Right ventricle myocardium superior (tissue), 1 donor: ENCODE data around the gene MACROD1. TPM values are rescaled to one million over a fixed set of nuclear protein-coding genes. Genes with fewer than 3 reads are reported as not detected.

Source experiments
- ATAC-seq: fragments of 200-7000 bp; cut with Tn5 transposase; one replicate; pipeline ENCODE4 v1.9.1; 2020; ENCODE audit warnings: mild to moderate bottlenecking; ENCODE audit not compliant: poor library complexity
- DNase-seq: peaks from one replicate; pipeline ENCODE4 v3.0.0-alpha.2; 2020
- intact Hi-C: fragments of 100-400 bp; cut with DNase I; formaldehyde crosslinking; loops from one replicate; pipeline ENCODE4 v1.11.2; 2022
- total RNA-seq: library from RNA; stranded (reverse); fragmentation: NEBNext Ultra II Directional; extraction: Animal tissue kit (Norgen Biotek cat#: 25700); gene quantifications from one replicate; pipeline ENCODE4 v1.2.1, GENCODE V29; 2021
- donor health status: DM: no; HTN: yes; CAD: no; lungs with severe emphysema.

Gene MACROD1
- total RNA-seq, 1 donor from 2014 or later, result 124 TPM

GRCh38 chr11:64070314-64070681 is 95.6 kb downstream of the MACROD1 start:
- DNase-seq (no peak), ATAC-seq (no peak)
- intact Hi-C loops, result no loop called here

- ATAC-seq, result no peak
- intact Hi-C loops, result no loop called here
- no peak for DNase-seq
These were observed 96.3 kb downstream of the MACROD1 start for GRCh38 chr11:64069401-64070313.

GRCh38 chr11:64068705-64069400 is 97.1 kb downstream of the MACROD1 start:
- DNase-seq (no peak), ATAC-seq (no peak)
- intact Hi-C loops, result no loop called here

DNA sequence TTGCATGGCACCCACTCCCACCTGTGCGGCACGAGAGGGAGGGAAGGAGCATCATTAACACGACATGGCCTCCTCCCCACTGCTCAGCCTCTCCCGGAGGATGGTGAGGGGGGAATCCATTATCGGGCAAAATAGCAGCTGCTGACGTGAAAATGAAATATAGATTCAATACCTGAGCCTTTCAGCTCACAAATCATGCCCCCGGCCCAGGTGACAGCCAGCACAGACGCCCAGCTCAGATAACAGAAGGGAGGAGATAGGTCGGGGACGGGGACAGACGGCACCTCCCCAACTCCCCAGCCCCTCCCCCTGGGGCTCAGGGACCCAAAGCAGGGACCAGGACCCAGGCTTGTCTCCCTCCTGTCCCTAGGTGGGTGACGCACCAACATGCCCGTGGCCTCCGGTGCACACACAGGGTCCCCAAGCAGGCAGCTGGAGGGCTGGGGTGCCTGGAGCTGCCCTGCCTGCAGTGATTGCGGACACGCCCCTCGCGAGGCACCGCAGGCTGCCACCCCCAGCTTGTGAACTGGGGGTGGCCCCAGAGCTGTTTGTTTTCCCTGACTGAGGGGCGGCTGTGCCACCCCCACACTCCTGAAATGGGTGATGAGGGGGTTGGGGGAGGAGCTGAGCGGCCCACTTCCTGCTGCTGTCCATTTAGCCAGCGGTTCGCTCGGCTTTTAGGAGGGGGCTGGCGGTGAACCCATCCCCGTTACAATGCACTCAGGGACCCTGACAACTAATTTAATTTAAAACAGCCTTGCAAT is 98.5 kb downstream of the MACROD1 start:
- intact Hi-C loops, result no loop called here

GRCh38 chr11:64065712-64066111 is 100.2 kb downstream of the MACROD1 start:
- no peak for ATAC-seq

More for the DNA sequence above, 98.5 kb downstream of the MACROD1 start:
- DNase-seq (no peak), ATAC-seq (no peak)

DNA sequence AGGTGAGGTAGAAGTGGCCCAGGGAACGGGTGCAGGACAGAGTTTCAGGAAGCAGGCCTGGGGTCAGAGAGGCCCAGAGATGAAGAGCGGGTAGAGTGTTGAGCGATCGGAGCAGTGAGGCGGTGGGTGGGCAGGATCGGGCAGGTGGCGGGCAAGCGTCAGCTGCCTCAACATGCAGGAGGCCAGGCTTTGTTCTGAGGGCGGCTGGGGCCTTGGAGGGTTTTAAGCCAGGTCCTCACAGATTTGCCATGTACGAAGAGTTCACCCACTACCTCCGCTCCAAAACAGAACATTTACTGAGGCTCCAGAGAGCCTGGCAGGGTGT is 100.8 kb downstream of the MACROD1 start:
- ATAC-seq, result no peak
- intact Hi-C loops, result no loop called here
- no peak for DNase-seq

More at GRCh38 chr11:64065712-64066111, 100.2 kb downstream of the MACROD1 start:
- no peak for DNase-seq
- intact Hi-C loops, result no loop called here

GRCh38 chr11:64064374-64065140 is 101.4 kb downstream of the MACROD1 start:
- intact Hi-C loops, result no loop called here
- no peak for DNase-seq
- peak; percentile 18 for ATAC-seq

GRCh38 chr11:64063777-64064176 is 102.1 kb downstream of the MACROD1 start:
- DNase-seq (no peak), ATAC-seq (no peak)
- intact Hi-C loops, result no loop called here

DNA sequence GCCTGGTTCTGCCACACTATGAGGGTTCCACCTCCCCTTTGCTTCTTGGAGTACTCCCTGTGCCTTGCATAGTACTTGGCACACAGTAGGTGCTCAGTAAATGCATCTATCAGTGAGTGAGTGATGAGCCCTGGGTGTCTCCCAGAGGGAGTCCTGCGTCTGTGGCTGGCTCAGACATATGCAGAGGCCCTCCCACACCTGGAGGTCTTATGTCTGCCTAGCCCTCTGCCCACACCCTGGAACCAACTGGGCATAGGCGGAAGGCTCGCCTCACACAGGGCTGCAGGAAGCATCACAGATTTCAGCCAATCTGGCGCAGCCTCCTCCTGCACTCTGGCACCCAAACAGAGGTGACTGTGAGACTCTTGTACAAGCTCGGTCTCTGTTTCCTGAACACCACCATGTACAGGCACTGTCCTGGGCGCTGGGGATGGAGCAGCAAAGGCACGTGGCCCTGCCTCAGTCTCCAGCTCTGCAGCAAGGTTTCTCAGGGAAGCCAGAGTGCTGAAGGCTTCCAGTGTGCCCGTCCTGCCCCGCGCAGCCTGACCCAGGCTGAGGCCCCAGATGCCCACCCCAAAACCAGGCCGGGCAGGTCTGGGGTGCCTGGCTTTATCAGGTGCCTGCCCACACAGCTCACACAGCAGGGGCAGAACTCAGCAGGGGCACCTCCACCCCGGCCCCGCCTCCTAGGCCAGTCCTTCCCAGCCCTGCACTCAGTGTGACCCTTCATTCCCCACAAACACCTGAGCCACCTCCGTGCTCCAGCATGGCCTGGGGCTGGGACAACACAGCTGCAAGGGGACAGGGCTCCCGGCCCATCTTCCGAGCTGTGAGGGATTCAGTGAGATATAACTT is 103.5 kb downstream of the MACROD1 start:
- ATAC-seq (no peak), DNase-seq (no peak)
- intact Hi-C loops, result no loop called here

- intact Hi-C loops, result no loop called here
- ATAC-seq, result peak; percentile 31
- peak; percentile 81 for DNase-seq
These were observed 105.0 kb downstream of the MACROD1 start for GRCh38 chr11:64060861-64061444.

DNA sequence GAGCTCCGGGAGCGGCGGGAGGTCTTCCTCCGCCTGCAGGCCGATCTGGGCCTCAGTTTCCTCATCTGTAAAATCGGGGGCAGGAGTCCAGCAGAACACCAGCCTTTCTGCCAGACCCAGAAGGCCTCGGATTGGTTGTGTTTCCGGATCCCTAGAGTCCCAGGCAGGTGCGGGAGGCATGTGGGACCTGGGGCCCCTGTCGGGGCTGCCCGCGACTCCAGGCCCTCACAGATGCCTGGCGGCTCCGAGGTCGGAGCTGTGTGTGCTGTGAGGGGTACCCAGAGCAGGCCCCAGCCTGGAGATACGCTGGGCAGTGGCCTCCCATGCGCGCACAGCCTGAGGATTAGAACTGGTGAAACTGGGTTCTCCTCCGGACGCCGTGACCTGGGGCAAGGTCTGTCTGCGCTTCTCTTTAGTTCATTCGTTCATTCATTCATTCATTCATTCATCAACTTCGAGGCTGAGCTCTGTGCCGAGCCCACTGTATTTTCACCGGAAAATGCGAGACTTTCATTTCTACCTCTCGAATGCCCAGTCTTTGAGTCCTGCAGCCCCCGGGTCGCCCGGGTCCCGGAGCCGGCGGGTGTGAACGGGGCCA is 105.6 kb downstream of the MACROD1 start:
- intact Hi-C loops, result no loop called here
- DNase-seq (no peak), ATAC-seq (no peak)

- DNase-seq, result no peak
- intact Hi-C loops, result no loop called here
- no peak for ATAC-seq
These were observed 106.4 kb downstream of the MACROD1 start for GRCh38 chr11:64059339-64060140.

DNA sequence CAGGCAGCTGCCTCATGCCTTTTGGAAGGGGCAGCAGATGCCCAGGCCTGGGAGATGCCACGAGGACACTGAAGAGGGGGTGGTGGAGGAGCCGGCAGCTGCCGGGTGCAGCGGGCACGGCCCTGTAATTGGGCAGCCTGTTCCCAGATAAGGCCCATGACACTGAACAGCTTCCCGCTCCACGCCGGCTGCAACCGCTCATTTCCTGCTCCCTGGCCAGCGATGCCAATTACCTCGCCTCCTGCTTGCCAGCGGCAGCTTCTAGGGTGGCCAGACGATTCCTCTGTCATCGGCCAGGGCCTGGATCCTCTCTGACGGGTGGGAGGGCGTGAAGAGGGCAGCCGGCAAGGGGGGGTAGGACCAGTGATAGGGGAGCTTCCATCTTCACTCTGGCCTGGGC is 107.4 kb downstream of the MACROD1 start:
- ATAC-seq (peak; percentile 83), DNase-seq (peak; percentile 79)
- intact Hi-C loops, result no loop called here

DNA sequence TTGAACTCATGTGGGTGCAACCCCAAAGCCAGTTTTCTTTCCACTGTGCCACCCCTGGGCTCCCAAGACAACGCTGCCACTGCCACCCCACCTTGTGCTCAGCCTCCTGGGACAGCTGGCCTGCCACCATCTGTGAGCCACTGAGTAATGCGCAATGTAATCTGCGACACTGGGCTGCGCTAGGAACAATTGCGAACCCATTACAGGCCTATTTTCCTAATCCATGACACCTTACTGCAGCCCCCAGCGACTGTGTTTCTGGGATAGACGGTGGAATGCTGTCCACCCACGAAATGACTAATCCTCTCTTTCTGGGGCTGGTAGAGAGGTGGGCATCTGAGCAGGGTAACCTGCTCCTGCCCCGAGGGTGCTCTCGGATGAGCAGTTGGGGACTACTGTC is 108.0 kb downstream of the MACROD1 start:
- intact Hi-C loops, result no loop called here
- DNase-seq, result no peak
- ATAC-seq, result no peak

- DNase-seq, result no peak
- no peak for ATAC-seq
- intact Hi-C loops, result no loop called here
These were observed 109.1 kb downstream of the MACROD1 start for GRCh38 chr11:64056861-64057260.

GRCh38 chr11:64056213-64056785 is 109.6 kb downstream of the MACROD1 start:
- ATAC-seq (no peak), DNase-seq (no peak)
- intact Hi-C loops, result no loop called here
